Peyer's patch (tissue), 4 donors: ENCODE measurements around the gene PTGER4. TPM values are rescaled to one million over a fixed set of nuclear protein-coding genes. Genes with fewer than 3 reads are reported as not detected.

Source experiments
- DNase-seq, 3 donors: peaks; one replicate each; pipeline ENCODE4 v3.0.0-alpha.2; 2017 to 2019
- H3K27ac ChIP-seq, 4 donors: fragments of 200-600 bp; sonication (generic); one replicate each; pipeline ENCODE4 v1.5.1; 2016 to 2019
- H3K27me3 ChIP-seq, 2 donors: fragments of 200-600 bp; sonication (generic); one replicate each; pipeline ENCODE4 v1.5.1; 2019
- H3K36me3 ChIP-seq, 3 donors: fragments of 200-600 bp; sonication (generic); one replicate each; pipeline ENCODE4 v1.5.1; 2016 to 2019
- H3K4me1 ChIP-seq, 4 donors: fragments of 200-600 bp; sonication (generic); one replicate each; pipeline ENCODE4 v1.5.1; 2016 to 2019
- H3K4me3 ChIP-seq, 4 donors: fragments of 200-600 bp; sonication (generic); 1 replicate in 3 of 4; 2 replicates in 1 of 4; pipeline ENCODE4 v1.5.1; 2016 to 2019; ENCODE audit warnings: mild to moderate bottlenecking in 1 of 4
- H3K9me3 ChIP-seq, 4 donors: fragments of 200-600 bp; sonication (generic); one replicate each; pipeline ENCODE4 v1.5.1; 2016 to 2019; ENCODE audit warnings: mild to moderate bottlenecking in 1 of 4
- POLR2A ChIP-seq, 2 donors: fragments of 450-650 bp; IDR thresholded peaks; one replicate each; pipeline ENCODE4 v1.5.1; 2017; ENCODE audit warnings: antibody characterized with exemption in 2 of 2, mild to moderate bottlenecking in 2 of 2, moderate library complexity in 2 of 2
- total RNA-seq, 4 donors: library from RNA; depleted of rRNA; stranded (reverse); fragments of >200 nt; gene quantifications; one replicate each; pipeline ENCODE4 v1.1.0, GENCODE V29; 2016
- TF ChIP-seq, protein P1 (sequence below), 6 experiments: fragments of 450-650 bp in 4 of 6; fragments of 200-600 bp in 2 of 6; sonication (generic) in 1 of 6; IDR thresholded peaks; one replicate each; pipeline ENCODE4 v1.5.1; 2017 to 2019; ENCODE audit warnings: antibody characterized with exemption in 6 of 6, mild to moderate bottlenecking in 3 of 6, moderate library complexity in 1 of 6

Gene PTGER4
- total RNA-seq, 4 donors from 2014 or later, result 47.9 to 134 (median 116) TPM

GRCh38 chr5:40646266-40646665 lies 33.4 kb upstream of the PTGER4 start:
- no peak overlapping the region for H3K4me3 ChIP-seq
- no peaks in the 10 kb centered on the region for H3K4me1 ChIP-seq
- no peak for TF ChIP-seq POLR2A (IDR thresholded peaks at IDR 0.05)
- TF ChIP-seq, protein P1, sequence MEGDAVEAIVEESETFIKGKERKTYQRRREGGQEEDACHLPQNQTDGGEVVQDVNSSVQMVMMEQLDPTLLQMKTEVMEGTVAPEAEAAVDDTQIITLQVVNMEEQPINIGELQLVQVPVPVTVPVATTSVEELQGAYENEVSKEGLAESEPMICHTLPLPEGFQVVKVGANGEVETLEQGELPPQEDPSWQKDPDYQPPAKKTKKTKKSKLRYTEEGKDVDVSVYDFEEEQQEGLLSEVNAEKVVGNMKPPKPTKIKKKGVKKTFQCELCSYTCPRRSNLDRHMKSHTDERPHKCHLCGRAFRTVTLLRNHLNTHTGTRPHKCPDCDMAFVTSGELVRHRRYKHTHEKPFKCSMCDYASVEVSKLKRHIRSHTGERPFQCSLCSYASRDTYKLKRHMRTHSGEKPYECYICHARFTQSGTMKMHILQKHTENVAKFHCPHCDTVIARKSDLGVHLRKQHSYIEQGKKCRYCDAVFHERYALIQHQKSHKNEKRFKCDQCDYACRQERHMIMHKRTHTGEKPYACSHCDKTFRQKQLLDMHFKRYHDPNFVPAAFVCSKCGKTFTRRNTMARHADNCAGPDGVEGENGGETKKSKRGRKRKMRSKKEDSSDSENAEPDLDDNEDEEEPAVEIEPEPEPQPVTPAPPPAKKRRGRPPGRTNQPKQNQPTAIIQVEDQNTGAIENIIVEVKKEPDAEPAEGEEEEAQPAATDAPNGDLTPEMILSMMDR (IDR thresholded peaks at IDR 0.05), result no peak
- peak overlapping the region in 1 of 4 donors; percentile 21 for H3K27ac ChIP-seq
- no peaks in the 10 kb centered on the region for H3K9me3 ChIP-seq
- no peak for DNase-seq
- no peaks in the 10 kb centered on the region for H3K27me3 ChIP-seq
- no peaks in the 10 kb centered on the region for H3K36me3 ChIP-seq

- no peak for DNase-seq
- no peak overlapping the region for H3K27ac ChIP-seq
- no peak overlapping the region for H3K4me3 ChIP-seq
- peaks cover 0 to 8% (median 2%) of the 10 kb centered on the region in 4 donors for H3K4me1 ChIP-seq
- H3K9me3 ChIP-seq, result no peaks in the 10 kb centered on the region
- no peak for TF ChIP-seq POLR2A (IDR thresholded peaks at IDR 0.05)
- TF ChIP-seq, protein P1 (IDR thresholded peaks at IDR 0.05), result no peak
- H3K36me3 ChIP-seq, result no peaks in the 10 kb centered on the region
- no peaks in the 10 kb centered on the region for H3K27me3 ChIP-seq
Observed at GRCh38 chr5:40648150-40648549, 31.6 kb upstream of the PTGER4 start.

GRCh38 chr5:40649463-40650030 lies 30.2 kb upstream of the PTGER4 start:
- Histone ChIP-seq H3K9me3 (no peaks in the 10 kb centered on the region), H3K4me3 (no peak overlapping the region), H3K27me3 (no peaks in the 10 kb centered on the region), H3K4me1 (peaks cover 0 to 8% (median 2%) of the 10 kb centered on the region in 4 donors), H3K36me3 (no peaks in the 10 kb centered on the region), H3K27ac (peak overlapping the region in 1 of 4 donors; percentile 30)
- no peak for DNase-seq
- TF ChIP-seq POLR2A (IDR thresholded peaks at IDR 0.05), result no peak
- TF ChIP-seq, protein P1 (IDR thresholded peaks at IDR 0.05), result no peak

DNA sequence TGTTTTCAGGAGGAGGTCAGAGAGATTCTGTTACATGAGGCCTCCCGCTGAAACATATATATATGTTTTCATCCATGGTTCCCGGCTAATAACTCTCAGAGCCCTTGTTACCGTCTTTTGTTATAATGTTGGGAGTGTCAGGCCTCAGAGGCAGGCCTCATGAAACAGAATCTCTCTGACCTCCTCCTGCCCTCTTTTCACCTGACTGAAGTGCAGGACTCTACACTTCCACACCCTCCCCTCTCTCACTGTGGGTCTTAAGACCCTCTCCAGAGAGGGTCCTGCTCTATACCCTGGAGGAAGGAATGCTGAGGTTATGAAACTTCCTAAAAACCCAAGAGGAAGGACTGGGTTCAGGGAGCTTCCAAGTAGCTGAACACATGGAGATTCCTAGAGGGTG lies 28.5 kb upstream of the PTGER4 start:
- Histone ChIP-seq H3K27ac (no peak overlapping the region), H3K9me3 (no peaks in the 10 kb centered on the region), H3K27me3 (no peaks in the 10 kb centered on the region), H3K4me1 (peaks cover 0 to 8% (median 2%) of the 10 kb centered on the region in 4 donors), H3K4me3 (no peak overlapping the region), H3K36me3 (no peaks in the 10 kb centered on the region)
- DNase-seq, result no peak
- TF ChIP-seq POLR2A (IDR thresholded peaks at IDR 0.05), result no peak
- TF ChIP-seq, protein P1 (IDR thresholded peaks at IDR 0.05), result no peak

- Histone ChIP-seq H3K27me3 (no peaks in the 10 kb centered on the region), H3K27ac (peak overlapping the region in 2 of 4 donors; percentile 22 to 47), H3K9me3 (no peaks in the 10 kb centered on the region), H3K36me3 (no peaks in the 10 kb centered on the region), H3K4me3 (no peak overlapping the region), H3K4me1 (peaks cover 0 to 8% (median 2%) of the 10 kb centered on the region in 4 donors)
- TF ChIP-seq POLR2A (IDR thresholded peaks at IDR 0.05), result peak in 1 of 2 donors; percentile 10
- TF ChIP-seq, protein P1 (IDR thresholded peaks at IDR 0.05), result no peak
- no peak for DNase-seq
Observed at GRCh38 chr5:40652441-40653220, 27.1 kb upstream of the PTGER4 start.
